ENCODE data around the gene RTN4R. TPM values are rescaled to one million over a fixed set of nuclear protein-coding genes. Genes with fewer than 3 reads are reported as not detected.

RTN4R gene
- total and polyA plus RNA-seq, 4 donors, result 0.05 to 2.7 (median 1.0) TPM

DNA sequence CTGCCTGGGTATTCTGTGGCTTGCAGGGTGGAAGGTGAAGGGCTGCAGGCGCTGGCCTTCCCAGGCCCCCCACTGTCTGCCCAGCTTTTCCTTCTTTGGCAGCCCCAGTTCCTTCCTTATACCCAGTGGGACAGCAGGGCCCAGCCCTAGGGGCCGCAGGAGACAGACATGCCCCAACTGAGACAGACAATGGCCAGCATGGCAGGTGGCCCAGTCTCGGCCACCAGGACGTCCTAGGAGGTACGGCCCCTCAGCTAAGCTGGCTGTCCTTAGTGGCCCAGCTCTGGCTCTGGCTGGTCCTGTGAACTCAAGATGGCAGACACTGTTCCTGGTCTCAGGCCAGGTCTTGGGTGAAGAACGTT, 35.9 kb downstream of the RTN4R start:
- Histone ChIP-seq H3K9me3 (ENCODE audit: control insufficient read depth, low read length) (no peaks in the 10 kb centered on the region), H3K36me3 (ENCODE audit: control insufficient read depth in 1 of 2, insufficient read depth in 2 of 2, low read length in 1 of 2) (no peaks in the 10 kb centered on the region), H3K27me3 (ENCODE audit: control insufficient read depth in 1 of 2, insufficient read depth in 2 of 2, low read length in 1 of 2) (no peaks in the 10 kb centered on the region), H3K4me3 (ENCODE audit: low read length in 2 of 2) (no peak overlapping the region), H3K27ac (ENCODE audit: low read depth in 1 of 2, low read length in 2 of 2) (no peak overlapping the region), H3K4me1 (ENCODE audit: control insufficient read depth in 1 of 2, insufficient read depth in 2 of 2, low read length in 2 of 2) (no peaks in the 10 kb centered on the region)
- ATAC-seq (ENCODE audit: low FRiP score) (no peak), DNase-seq (no peak)
- intact Hi-C loops (cut with DNase I), result no loop called here
- whole genome bisulfite sequencing, 2 donors, result 96% methylated on average over 6 of the region's 6 CpGs

DNA sequence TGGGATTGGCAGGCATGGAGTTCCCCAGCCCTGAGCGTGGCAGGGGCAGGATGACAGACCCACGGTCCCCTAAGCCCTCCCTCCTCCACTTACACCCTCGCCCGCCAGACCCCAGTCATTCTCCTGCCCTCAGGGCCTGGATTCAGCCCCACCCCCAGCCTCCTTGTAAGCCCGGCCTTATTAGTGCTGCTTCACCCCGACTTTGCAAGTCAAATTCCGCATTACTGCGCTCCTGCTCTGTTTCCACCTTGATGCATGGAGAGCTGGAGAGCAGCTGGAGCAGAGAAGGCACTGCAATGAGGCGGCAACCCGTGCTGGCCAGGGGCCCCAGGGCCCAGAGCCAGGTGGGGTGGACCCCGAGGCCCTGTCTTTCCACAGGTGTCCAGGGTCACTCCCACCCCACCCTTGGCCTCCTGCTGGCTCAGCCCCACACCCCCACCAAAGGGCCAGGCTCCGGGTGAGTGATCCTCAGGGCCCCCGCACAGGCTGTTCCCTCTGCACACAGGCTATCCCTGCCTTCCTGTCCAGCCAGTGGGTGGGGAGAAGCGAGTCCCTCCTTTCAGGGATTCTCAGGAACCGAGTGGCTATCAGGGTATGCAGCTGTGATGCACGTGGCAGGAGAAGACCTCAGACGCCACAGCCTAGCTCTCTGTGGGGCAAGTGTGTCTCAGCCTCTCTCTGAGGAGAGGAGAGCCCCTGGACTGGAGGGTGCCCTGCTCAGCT, 36.4 kb downstream of the RTN4R start:
- Histone ChIP-seq H3K27ac (ENCODE audit: low read depth in 1 of 2, low read length in 2 of 2) (no peak overlapping the region), H3K4me1 (ENCODE audit: control insufficient read depth in 1 of 2, insufficient read depth in 2 of 2, low read length in 2 of 2) (no peaks in the 10 kb centered on the region), H3K9me3 (ENCODE audit: control insufficient read depth, low read length) (no peaks in the 10 kb centered on the region), H3K36me3 (ENCODE audit: control insufficient read depth in 1 of 2, insufficient read depth in 2 of 2, low read length in 1 of 2) (no peaks in the 10 kb centered on the region), H3K27me3 (ENCODE audit: control insufficient read depth in 1 of 2, insufficient read depth in 2 of 2, low read length in 1 of 2) (no peaks in the 10 kb centered on the region), H3K4me3 (ENCODE audit: low read length in 2 of 2) (no peak overlapping the region)
- intact Hi-C loops (cut with DNase I), result no loop called here
- DNase-seq, result no peak
- ATAC-seq (ENCODE audit: low FRiP score), result no peak
- WGBS, 2 donors, result 90 to 91% methylated on average over 17 of the region's 17 CpGs

DNA sequence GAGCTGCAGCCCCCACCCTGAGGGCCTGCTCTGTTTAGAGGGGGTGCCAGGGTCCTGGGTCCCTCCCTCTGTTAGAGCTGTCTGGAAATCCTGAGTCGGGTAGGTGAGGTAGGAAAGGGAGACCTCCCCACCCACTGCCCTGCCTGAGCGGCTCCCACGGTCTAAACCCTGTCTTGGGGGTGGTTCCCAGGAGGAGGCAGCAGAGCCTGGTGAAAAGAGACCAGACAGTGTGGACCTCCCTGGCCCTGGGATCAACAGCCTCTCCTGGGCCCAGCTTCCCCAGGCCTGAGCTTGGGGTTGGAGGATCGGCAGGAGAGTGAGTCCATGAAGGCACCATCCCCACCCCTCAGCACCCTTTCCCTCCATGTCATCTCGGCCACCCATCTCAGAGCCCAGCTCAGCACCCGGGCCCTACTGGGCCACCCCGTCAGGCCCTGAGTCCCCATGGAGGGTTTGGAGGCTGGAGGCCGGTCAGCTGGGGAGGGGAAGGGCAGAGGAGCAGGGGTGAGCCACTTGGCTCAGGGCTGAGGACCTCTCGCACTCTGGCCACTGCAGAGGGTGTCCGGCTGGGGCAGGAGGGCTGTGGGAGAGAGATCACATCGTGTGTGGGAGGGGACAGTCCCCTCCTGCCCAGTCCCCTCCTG, 37.2 kb downstream of the RTN4R start:
- Histone ChIP-seq H3K4me3 (ENCODE audit: low read length in 2 of 2) (no peak overlapping the region), H3K27ac (ENCODE audit: low read depth in 1 of 2, low read length in 2 of 2) (no peak overlapping the region), H3K9me3 (ENCODE audit: control insufficient read depth, low read length) (no peaks in the 10 kb centered on the region), H3K36me3 (ENCODE audit: control insufficient read depth in 1 of 2, insufficient read depth in 2 of 2, low read length in 1 of 2) (no peaks in the 10 kb centered on the region), H3K4me1 (ENCODE audit: control insufficient read depth in 1 of 2, insufficient read depth in 2 of 2, low read length in 2 of 2) (no peaks in the 10 kb centered on the region), H3K27me3 (ENCODE audit: control insufficient read depth in 1 of 2, insufficient read depth in 2 of 2, low read length in 1 of 2) (no peaks in the 10 kb centered on the region)
- no peak for DNase-seq
- intact Hi-C loops (cut with DNase I), result no loop called here
- WGBS, 2 donors, result 82 to 84% methylated on average over 11 of the region's 11 CpGs
- no peak for ATAC-seq (ENCODE audit: low FRiP score)

DNA sequence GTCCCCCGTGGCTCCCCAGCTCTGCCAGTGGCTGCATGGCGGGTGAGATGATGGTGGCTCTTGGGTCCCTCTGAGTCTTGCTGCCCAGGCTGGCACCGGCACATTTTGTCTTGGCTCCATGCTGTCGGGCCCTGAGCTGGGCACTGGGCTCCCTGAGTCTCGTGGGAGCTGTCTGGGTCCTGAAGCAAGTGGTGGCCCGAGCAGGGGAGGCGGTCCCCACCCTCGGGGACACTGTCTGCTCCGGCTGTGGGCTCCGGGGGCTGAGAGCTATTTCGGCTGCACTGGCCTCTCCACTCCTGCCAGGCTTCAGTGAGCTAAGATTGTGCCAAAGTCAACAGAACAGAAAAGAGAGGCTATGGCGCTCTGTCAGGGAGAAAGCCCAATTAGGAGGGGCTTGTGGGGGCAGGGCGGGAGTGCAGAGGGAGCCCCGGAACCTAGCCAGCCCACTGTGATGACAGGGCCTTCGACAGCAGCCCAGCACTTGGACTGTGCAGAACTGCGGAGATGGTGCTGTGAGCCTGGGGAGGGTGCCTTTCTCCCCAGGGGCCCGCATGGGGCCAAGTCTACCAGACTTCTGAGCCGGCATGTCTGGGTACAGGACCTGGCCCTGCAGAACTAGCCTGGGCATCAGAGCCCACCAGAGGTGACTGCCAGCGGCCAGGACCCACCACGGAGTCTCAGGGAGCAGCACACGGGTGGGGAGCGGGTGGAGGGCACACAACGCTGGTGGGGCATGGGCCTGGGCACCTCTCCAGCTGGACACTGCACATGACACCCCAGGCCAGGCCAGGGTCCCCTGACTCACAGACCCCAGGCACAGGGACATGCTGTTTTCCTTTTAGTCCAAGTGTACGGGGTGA, 38.0 kb downstream of the RTN4R start:
- 4 to 9% methylated on average over 24 of the region's 24 CpGs for WGBS, 2 donors
- intact Hi-C loops (cut with DNase I), result no loop called here
- H3K27ac ChIP-seq (ENCODE audit: low read depth in 1 of 2, low read length in 2 of 2), result no peak overlapping the region
- no peaks in the 10 kb centered on the region for H3K36me3 ChIP-seq (ENCODE audit: control insufficient read depth in 1 of 2, insufficient read depth in 2 of 2, low read length in 1 of 2)
- H3K4me1 ChIP-seq (ENCODE audit: control insufficient read depth in 1 of 2, insufficient read depth in 2 of 2, low read length in 2 of 2), result no peaks in the 10 kb centered on the region
- ATAC-seq (ENCODE audit: low FRiP score) (peak; percentile 85), DNase-seq (peak; percentile 75 to 87)
- H3K4me3 ChIP-seq (ENCODE audit: low read length in 2 of 2), result no peak overlapping the region
- H3K27me3 ChIP-seq (ENCODE audit: control insufficient read depth in 1 of 2, insufficient read depth in 2 of 2, low read length in 1 of 2), result no peaks in the 10 kb centered on the region
- no peaks in the 10 kb centered on the region for H3K9me3 ChIP-seq (ENCODE audit: control insufficient read depth, low read length)

DNA sequence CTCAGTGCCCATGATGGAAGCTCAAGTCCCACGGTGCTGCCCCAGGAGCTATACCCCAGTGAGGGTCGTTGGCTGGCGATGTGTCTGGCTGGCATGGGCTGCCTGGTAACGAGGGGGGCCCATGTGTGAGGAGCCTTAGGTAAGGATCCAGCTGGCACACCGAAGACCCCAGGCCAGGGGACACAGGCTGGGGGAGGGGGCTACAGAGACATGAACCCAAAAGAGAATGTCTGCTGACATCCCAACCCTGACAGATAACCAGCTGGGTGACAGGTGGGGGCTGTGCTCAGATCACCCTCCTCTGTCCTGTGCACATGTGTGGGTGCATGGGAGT, 39.2 kb downstream of the RTN4R start:
- ATAC-seq (ENCODE audit: low FRiP score) (no peak), DNase-seq (no peak)
- Histone ChIP-seq H3K4me1 (ENCODE audit: control insufficient read depth in 1 of 2, insufficient read depth in 2 of 2, low read length in 2 of 2) (no peaks in the 10 kb centered on the region), H3K9me3 (ENCODE audit: control insufficient read depth, low read length) (no peaks in the 10 kb centered on the region), H3K36me3 (ENCODE audit: control insufficient read depth in 1 of 2, insufficient read depth in 2 of 2, low read length in 1 of 2) (no peaks in the 10 kb centered on the region), H3K4me3 (ENCODE audit: low read length in 2 of 2) (no peak overlapping the region), H3K27ac (ENCODE audit: low read depth in 1 of 2, low read length in 2 of 2) (no peak overlapping the region), H3K27me3 (ENCODE audit: control insufficient read depth in 1 of 2, insufficient read depth in 2 of 2, low read length in 1 of 2) (no peaks in the 10 kb centered on the region)
- intact Hi-C loops (cut with DNase I), result no loop called here
- 77 to 83% methylated on average over 5 of the region's 5 CpGs for WGBS, 2 donors

DNA sequence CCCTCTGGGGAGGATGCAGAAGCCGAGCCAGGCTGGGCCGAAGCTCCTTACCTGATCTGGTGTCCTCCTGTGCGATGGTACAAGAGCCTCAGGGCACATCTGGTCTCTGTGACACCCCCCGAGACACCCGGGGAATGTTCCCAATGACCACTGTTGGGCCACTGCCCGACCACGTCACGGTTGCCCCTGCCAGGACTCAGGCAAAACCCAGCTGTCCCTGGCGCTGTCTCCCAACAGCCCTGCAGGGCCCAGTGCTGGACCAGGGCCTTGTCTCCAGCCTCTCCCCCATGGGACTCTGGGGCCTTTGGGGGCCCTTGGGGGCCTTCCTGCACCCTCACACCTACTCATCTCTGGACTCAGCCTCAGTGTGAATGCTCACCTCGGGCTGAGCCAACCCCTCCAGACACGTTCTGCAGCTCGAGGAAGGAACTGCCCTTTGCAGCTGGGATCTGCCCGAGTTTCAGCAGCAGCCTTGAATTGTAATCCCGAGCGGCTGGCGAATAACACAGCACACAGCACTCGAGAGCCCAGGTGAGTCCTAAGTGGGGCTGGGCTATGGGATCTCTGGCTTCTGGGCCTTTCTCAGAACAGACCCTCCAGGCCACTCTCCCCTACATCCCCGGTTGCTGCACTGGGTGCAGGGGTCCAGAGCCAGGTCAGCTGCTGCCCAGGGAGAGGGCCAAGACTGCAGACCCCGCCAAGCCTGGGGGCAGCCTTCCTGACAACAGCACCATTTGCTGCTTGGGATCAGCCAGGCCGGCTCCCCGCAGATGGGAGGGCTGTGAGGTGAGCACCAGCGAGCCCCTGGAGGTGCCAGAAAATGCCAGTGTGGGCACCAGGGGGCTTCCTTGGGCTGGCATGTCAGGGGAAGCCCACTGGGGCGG, 39.8 kb downstream of the RTN4R start:
- H3K4me1 ChIP-seq (ENCODE audit: control insufficient read depth in 1 of 2, insufficient read depth in 2 of 2, low read length in 2 of 2), result no peaks in the 10 kb centered on the region
- 34 to 35% methylated on average over 23 of the region's 23 CpGs for WGBS, 2 donors
- intact Hi-C loops (cut with DNase I), result no loop called here
- no peaks in the 10 kb centered on the region for H3K27me3 ChIP-seq (ENCODE audit: control insufficient read depth in 1 of 2, insufficient read depth in 2 of 2, low read length in 1 of 2)
- H3K27ac ChIP-seq (ENCODE audit: low read depth in 1 of 2, low read length in 2 of 2), result no peak overlapping the region
- ATAC-seq (ENCODE audit: low FRiP score) (no peak), DNase-seq (no peak)
- H3K36me3 ChIP-seq (ENCODE audit: control insufficient read depth in 1 of 2, insufficient read depth in 2 of 2, low read length in 1 of 2), result no peaks in the 10 kb centered on the region
- H3K4me3 ChIP-seq (ENCODE audit: low read length in 2 of 2), result no peak overlapping the region
- H3K9me3 ChIP-seq (ENCODE audit: control insufficient read depth, low read length), result no peaks in the 10 kb centered on the region

DNA sequence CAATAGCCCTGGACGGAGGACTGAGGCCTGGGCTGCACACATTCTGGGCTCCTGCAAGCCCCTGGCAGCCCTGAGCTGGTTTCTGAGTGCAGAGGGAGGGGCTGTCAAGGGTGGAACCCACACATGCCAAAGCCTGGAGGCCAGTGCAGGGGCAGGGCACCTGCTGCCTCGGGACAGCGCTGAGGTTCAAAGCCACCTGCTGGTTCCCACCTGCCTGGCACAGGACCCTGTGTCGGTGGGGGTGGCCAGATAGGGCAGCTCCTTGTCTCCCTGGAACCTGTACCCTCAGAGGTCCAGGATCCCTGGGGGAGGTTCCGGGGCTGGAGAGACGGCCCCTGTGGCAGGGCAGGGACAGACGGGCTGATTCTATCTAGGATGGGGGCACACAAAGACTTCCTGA, 40.8 kb downstream of the RTN4R start:
- 79 to 84% methylated on average over 7 of the region's 7 CpGs for WGBS, 2 donors
- no peaks in the 10 kb centered on the region for H3K36me3 ChIP-seq (ENCODE audit: control insufficient read depth in 1 of 2, insufficient read depth in 2 of 2, low read length in 1 of 2)
- no peak overlapping the region for H3K4me3 ChIP-seq (ENCODE audit: low read length in 2 of 2)
- no peak for ATAC-seq (ENCODE audit: low FRiP score)
- intact Hi-C loops (cut with DNase I), result no loop called here
- no peaks in the 10 kb centered on the region for H3K4me1 ChIP-seq (ENCODE audit: control insufficient read depth in 1 of 2, insufficient read depth in 2 of 2, low read length in 2 of 2)
- H3K9me3 ChIP-seq (ENCODE audit: control insufficient read depth, low read length), result no peaks in the 10 kb centered on the region
- no peaks in the 10 kb centered on the region for H3K27me3 ChIP-seq (ENCODE audit: control insufficient read depth in 1 of 2, insufficient read depth in 2 of 2, low read length in 1 of 2)
- DNase-seq, result no peak
- no peak overlapping the region for H3K27ac ChIP-seq (ENCODE audit: low read depth in 1 of 2, low read length in 2 of 2)

DNA sequence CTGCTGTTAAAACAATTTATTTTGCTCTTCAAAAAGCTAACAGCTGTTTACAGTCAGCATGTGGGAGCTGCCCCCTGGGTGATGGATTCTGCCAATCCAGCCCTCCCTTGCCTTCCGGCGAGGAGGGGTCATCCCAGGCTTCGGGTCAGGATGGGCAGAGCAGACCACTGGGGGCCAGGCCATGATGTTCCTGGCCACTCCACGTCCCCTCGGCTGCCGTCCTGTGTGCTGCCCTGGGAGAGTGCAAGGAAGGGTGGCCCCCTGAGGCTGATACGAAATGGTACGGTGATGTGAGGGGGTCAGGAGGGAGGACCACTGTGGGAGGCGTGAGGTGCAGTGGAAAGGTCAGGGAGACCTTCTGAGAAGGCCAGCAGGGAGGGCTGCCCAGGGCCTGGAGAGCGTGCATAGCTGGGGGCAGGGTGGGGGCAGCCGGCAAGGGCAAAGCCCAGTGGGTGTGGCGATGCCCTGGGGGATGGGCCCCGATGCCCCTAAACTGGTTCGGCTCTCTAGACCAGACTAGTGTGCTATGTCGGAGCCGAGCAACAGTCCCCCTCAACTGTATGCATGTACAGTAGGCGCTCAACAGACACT, 41.3 kb downstream of the RTN4R start:
- ATAC-seq (ENCODE audit: low FRiP score) (no peak), DNase-seq (no peak)
- H3K9me3 ChIP-seq (ENCODE audit: control insufficient read depth, low read length), result no peaks in the 10 kb centered on the region
- no peak overlapping the region for H3K4me3 ChIP-seq (ENCODE audit: low read length in 2 of 2)
- no peak overlapping the region for H3K27ac ChIP-seq (ENCODE audit: low read depth in 1 of 2, low read length in 2 of 2)
- no peaks in the 10 kb centered on the region for H3K4me1 ChIP-seq (ENCODE audit: control insufficient read depth in 1 of 2, insufficient read depth in 2 of 2, low read length in 2 of 2)
- no peaks in the 10 kb centered on the region for H3K27me3 ChIP-seq (ENCODE audit: control insufficient read depth in 1 of 2, insufficient read depth in 2 of 2, low read length in 1 of 2)
- 92% methylated on average over 17 of the region's 17 CpGs for WGBS, 2 donors
- intact Hi-C loops (cut with DNase I), result no loop called here
- no peaks in the 10 kb centered on the region for H3K36me3 ChIP-seq (ENCODE audit: control insufficient read depth in 1 of 2, insufficient read depth in 2 of 2, low read length in 1 of 2)

Measured in aorta (tissue), 5 donors.